Stimulated activated CD4-positive, alpha-beta T cell treated with anti-CD3 and anti-CD28 coated beads, Interleukin-4, amount 100 ng/mL, for 24 hours (primary cell): ENCODE results near the gene BNIP5.
A peak's percentile ranks its signal among the peaks of the same experiment; 100 is the strongest.
"Not testable (repeated sequence)": the region's sequence is repeated elsewhere in the genome, so short reads cannot be mapped to it uniquely, and the experiment has no call there.

Experiments
- DNase-seq: peaks from one replicate; pipeline ENCODE4 v3.0.0-alpha.2; 2020

The BNIP5 gene

DNA sequence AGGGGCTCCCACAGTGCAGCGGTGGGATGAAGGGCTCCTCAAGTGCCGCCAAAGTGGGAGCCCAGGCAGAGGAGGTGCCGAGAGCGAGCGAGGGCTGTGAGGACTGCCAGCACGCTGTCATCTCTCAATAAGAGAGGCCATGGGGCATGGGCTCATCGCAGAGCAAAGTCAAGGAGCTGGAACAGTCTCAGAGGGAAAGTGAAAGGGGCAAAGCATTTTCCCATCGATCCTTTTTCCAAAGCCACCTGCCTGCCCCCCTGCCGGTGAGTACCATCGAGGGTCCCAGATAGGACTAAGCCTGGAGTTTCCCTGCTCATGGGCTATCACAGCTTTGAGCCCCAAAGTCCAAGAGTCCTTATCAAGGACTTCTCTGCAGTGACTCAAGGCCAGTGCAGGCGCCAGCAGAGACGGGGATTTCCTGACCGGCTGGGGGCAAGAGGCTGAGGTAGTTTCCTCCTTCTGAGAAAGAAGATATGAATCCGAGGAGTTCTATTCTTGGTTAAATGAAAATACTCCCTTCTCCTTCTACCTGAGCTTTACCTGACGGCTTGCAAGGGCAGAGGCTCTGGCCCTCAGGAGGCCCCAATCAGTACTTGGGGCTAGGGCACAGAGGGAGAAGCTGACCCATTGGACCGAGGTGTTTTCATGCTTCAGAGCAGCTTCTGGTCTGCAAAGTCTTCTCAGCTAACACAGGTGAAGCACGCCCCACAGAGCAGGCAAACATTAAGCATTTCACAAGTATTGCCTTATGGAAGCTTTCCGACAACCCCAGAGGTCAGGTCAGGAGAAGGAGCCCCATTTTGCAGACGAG lies 28.2 kb upstream of the BNIP5 start:
- DNase-seq = peak; percentile 20

DNA sequence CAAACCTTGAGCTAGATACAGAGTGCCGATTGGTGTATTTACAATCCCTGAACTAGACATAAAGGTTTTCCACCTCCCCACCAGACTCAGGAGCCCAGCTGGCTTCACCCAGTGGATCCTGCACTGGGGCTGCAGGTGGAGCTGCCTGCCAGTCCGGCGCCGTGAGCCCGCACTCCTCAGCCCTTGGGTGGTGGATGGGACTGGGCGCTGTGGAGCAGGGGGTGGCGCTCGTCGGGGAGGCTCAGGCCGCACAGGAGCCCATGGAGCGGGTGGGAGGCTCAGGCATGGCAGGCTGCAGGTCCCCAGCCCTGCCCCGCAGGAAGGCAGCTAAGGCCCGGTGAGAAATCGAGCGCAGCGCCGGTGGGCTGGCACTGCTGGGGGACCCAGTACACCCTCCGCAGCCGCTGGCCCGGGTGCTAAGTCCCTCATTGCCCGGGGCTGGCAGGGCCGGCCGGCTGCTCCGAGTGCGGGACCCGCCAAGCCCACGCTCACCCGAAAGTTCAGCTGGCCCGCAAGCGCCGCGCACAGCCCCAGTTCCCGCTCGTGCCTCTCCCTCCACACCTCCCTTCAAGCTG lies 27.5 kb upstream of the BNIP5 start:
- not testable (repeated sequence) for DNase-seq

GRCh38 chr6:36363371-36363752 lies 26.7 kb upstream of the BNIP5 start:
- not testable (repeated sequence) for DNase-seq

GRCh38 chr6:36362551-36363370 lies 26.1 kb upstream of the BNIP5 start:
- DNase-seq = no peak

- DNase-seq = no peak
These were observed 24.4 kb upstream of the BNIP5 start for GRCh38 chr6:36361071-36361470.

GRCh38 chr6:36360241-36361054 lies 23.8 kb upstream of the BNIP5 start:
- peak; percentile 74 for DNase-seq

DNA sequence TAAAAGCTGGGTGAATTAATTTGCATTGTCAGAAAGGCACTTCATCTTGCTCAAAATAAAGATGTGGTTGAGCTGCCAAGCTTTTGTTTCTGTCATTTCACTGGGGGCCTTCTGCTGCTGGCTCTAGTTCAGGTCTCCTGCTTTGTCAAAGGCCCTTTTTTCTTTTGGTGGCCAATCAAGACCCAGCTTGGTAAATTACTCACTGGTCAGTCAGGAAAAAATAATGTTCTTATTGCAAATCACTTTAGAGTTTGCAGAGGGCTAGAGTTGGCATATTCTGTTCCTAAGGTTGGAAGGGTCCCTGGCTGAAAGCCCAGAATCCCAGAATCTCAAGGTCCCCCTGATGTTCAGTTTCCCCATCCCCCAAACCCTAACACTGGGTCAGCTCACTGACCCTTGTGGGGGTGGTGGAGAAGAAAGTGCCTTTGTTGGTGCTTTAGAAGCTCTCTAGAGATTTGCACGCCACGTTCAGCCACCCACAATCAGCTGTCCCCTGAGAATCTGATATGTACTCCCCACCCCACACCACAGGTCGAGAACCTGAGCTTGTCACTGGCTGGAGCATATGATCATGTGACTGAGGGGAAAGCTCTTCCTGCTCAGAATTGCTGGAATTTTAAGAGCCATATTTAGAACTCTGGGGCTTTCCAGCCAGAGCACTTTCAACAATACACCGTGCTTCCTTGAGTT lies 21.7 kb upstream of the BNIP5 start:
- DNase-seq = no peak

GRCh38 chr6:36357872-36358225 lies 21.2 kb upstream of the BNIP5 start:
- DNase-seq = no peak

DNA sequence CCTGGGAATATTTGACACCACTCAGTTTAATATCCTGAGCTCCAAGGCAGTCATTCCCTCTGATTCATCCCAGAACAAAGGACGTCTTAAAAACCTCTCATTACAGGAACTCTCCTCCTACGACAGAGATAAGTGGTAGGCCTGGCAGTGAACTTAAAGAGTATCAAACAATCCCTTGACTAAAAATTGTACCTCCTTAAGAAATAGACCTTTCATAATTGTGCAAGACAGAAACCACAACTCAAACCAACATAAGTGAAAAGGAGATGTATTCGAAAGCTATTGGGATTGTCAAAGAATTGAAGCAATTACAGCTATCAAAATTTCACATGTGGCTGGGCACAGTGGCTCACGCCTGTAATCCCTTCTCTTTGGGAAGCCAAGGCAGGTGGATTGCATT lies 19.1 kb upstream of the BNIP5 start:
- DNase-seq = no peak

GRCh38 chr6:36353411-36353915 lies 16.8 kb upstream of the BNIP5 start:
- no peak for DNase-seq

GRCh38 chr6:36352477-36353157 lies 15.9 kb upstream of the BNIP5 start:
- DNase-seq = no peak

GRCh38 chr6:36350681-36351571 lies 14.2 kb upstream of the BNIP5 start:
- DNase-seq = no peak

DNA sequence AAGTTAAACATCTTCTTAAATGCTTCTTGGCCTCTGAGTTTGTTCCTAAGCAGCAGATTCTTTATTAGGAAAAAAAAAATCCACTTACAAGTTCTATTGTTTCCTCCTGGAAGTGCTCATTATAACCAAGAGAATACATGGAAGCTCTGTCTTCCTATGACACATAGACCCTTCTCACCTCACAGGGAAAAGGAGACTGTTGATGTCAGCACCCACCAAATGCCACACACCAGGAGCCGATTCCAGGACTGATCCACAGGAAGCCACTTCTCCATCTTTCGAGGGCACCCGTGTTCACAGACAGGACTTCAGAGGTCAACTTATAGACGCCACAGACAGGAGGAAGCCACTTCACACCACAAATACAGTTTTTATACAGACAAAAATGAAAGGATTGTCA lies 13.4 kb upstream of the BNIP5 start:
- no peak for DNase-seq

DNA sequence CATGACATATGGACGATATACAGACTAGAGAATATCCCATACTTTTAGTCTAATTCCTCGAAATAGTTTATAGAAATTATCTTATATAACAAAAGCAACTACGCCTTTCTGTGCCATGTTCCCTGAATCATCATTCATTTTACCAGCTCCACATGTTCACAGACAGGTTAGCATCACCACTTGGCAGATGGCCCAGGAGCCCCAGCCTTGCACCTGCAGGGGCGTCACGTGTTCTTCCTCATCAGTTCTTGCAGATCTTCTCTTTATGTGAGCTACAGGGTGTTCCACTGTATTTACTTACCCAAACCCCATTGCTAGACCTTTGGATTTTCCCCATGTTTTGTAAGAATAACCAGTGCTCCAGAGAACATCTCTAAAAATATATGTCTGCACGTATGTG lies 12.6 kb upstream of the BNIP5 start:
- DNase-seq = no peak

GRCh38 chr6:36347621-36348020 lies 10.9 kb upstream of the BNIP5 start:
- no peak for DNase-seq

DNA sequence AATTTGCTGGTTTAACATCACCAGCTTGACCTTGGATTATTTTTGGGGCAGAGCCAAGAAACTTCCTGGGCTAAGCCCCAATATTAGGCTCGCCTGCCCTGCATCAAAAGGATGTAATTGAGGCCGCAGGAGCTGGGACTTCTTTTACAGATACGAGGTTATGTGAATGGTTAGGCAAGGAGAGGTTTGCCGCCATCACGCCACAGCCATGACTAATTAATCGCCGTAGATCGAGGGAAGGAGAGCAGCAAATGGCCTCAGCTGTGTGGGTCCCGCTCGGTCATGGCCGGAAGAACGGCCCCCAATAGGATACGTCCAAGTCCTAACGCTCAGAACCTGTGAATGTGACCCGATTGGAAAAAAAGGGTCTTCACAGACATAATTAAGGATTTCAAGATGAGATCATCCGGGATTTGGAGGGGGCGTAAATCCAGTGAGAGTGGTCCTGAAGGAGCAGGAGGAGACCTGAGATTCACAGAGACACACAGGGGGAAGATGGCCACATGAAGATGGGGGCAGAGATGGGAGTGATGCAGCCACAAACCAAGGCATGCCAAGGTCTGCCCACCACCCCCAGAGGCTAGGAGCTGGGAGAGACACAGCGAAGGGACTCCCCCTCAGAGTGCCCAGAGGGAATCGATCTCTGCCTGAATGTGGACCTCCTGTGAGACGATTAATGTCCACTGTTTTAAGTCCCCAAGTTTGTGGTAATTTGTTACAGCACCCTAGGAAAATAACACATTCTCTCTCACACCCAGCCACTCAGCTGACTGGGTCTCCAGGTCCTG lies 10.0 kb upstream of the BNIP5 start:
- no peak for DNase-seq

DNA sequence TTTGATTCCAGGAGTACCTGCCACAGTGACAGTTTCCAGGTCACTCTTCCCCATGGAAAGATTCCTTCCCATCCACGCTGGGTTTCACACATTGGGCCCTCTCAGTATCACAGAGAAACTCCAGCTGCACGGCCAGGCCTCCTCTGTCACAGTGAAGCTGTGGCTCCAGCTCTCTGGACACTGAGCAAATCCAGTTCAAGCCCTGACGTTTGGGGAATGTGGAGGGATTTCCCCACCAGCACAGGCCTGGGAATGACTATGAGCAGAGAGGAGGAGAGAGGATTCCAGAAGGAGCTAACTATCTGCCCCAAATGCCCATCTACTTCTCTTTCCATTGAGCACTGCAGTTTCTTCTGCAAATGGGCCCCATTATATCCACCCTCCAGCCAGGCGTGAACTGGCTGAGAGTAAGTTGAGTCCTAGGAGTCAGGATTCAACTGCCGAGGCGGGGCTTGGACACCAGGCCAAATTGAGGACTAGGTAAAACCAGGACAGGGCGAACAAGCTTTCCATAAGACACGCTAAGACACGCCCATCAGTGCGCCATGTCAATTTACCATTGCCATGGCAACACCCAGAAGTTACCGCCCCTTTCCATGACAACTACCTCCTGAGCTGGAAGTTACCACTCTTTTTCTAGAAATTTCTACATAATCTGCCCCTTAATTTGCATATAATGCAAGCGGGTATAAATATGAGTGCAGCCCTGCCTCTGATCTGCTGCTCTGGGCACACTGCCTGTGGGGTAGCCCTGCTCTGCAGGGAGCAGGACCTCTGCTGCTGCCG lies 9.2 kb upstream of the BNIP5 start:
- no peak for DNase-seq

- DNase-seq = no peak
These were observed 6.5 kb upstream of the BNIP5 start for GRCh38 chr6:36343109-36343680.
